ENCODE measurements around the gene ABCA12.

ABCA12 gene

DNA sequence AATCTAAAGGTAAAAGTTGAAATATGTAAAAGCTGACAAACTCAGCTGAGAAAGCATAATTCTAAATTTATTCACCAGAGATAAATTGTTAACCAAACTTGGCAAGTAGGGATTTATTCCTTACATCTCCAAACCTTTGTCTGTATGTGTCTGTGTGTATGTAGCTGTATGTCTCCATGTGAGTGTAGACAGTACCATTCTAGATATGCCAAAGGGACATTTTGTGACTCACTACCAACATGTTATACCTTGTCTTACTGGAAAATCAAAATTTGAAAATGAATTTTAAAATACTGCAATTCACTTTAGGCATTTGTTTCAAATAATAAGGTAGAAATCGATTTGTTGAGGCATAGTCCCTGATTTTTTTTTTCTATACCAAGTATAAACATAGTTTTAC, 102.1 kb downstream of the ABCA12 start:
- no peak for DNase-seq

GRCh38 chr2:215034154-215034553, 104.3 kb downstream of the ABCA12 start:
- no peak for DNase-seq

- no peak for DNase-seq
Observed at GRCh38 chr2:215032153-215032552, 106.3 kb downstream of the ABCA12 start.

DNA sequence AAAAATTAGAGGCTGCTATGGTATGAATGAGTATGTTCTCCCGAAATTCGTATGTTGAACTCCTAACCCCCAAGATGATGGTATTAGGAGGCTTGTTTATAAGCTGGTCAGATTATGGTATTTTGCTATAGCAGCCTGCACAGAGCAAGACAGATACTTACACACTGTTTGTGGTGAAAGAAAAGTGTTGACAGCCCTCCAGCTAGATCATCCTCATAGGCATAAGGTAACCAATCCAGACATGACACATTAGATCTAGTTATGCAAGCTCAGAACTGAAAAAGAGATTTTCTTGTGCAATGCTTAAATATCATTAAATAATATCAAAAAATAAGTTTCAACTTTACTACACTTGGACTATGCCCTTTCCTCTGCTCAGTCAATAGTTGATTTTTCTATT, 107.1 kb downstream of the ABCA12 start:
- no peak for DNase-seq

- DNase-seq: no peak
Observed at GRCh38 chr2:215029936-215030335, 108.5 kb downstream of the ABCA12 start.

DNA sequence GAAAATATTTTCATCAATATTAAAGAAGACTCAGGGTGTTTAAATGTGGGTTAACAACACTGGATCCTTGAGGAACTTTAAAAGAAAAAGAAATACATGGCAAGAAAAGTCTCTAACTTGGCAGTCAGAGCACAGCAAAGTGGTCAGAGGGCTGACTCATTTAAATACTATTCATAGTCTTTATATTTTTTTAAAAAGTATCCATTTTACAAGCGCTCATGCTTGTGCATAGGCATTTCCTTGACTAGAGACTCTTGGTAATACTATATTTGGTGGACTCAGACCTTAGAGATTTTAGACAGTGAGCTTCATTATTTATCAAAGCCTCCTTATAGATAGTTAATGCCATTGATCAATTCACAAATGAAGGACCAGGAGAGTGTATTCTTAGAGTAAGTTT, 110.2 kb downstream of the ABCA12 start:
- no peak for DNase-seq

DNA sequence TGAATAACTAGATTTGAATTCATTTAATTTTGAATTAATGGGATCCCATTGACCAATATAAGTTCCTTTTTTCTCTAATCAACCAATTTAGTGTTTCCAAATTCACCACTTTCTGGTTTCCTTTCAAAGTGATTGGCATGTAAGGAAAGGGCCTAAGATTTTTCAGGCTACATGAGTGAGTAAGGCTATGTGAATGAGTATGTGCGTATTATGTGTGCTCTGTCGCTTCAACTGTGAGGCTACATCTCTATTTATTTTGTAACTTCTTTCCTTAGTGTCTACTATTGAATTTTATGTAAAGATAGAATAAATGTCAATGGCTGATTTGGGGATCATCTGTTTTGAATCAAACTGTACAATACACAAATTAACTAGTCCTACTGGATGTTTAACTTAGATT, 110.6 kb downstream of the ABCA12 start:
- DNase-seq: no peak

GRCh38 chr2:215022910-215023309, 115.5 kb downstream of the ABCA12 start:
- no peak for DNase-seq

GRCh38 chr2:215022418-215022817, 116.0 kb downstream of the ABCA12 start:
- no peak for DNase-seq

DNA sequence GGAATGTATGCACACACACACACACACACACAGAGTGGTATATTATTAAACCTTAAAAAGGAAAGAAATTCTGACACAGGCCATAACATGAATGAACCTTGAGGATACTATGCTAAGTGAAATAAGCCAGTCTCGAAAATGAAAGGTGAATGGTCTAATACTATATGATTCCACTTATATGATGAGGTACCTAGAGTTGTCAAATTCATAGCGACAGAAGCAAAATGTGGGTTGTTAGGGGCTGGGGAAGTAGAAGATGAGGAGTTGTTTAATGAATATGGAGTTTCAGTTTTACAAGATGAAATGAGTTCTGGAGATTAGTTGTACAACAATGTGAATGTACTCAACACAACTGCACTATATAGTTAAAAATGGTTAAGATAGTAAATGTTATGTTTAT, 118.1 kb downstream of the ABCA12 start:
- no peak for DNase-seq

- DNase-seq: no peak
Observed at GRCh38 chr2:215019521-215020145, 118.8 kb downstream of the ABCA12 start.

- no peak for DNase-seq
Observed at GRCh38 chr2:215019085-215019484, 119.3 kb downstream of the ABCA12 start.

GRCh38 chr2:215015421-215015820, 123.0 kb downstream of the ABCA12 start:
- no peak for DNase-seq

GRCh38 chr2:215010390-215010789, 128.0 kb downstream of the ABCA12 start:
- no peak for DNase-seq

GRCh38 chr2:215003001-215003400, 135.4 kb downstream of the ABCA12 start:
- no peak for DNase-seq

- DNase-seq: no peak
Observed at GRCh38 chr2:215002500-215002899, 135.9 kb downstream of the ABCA12 start.

DNA sequence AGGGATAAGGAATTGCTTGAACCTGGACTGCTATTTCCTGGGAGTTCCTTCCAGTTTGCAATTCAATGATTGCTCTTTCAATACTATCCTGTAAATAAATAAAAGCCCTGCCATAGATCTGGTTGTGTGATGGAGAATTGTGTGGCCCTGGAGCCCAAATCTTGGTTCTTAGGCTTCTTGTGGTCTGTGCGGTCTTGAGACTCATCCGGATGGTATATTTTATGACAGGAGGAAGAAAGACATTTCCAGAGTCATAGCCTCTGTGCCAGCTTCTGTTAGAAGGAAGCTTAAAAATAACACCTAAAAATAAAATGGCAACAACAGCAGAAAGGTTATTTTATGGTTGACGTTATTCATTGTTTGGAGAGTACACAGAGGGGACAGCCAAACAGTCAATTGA, 137.7 kb downstream of the ABCA12 start:
- DNase-seq: no peak

DNA sequence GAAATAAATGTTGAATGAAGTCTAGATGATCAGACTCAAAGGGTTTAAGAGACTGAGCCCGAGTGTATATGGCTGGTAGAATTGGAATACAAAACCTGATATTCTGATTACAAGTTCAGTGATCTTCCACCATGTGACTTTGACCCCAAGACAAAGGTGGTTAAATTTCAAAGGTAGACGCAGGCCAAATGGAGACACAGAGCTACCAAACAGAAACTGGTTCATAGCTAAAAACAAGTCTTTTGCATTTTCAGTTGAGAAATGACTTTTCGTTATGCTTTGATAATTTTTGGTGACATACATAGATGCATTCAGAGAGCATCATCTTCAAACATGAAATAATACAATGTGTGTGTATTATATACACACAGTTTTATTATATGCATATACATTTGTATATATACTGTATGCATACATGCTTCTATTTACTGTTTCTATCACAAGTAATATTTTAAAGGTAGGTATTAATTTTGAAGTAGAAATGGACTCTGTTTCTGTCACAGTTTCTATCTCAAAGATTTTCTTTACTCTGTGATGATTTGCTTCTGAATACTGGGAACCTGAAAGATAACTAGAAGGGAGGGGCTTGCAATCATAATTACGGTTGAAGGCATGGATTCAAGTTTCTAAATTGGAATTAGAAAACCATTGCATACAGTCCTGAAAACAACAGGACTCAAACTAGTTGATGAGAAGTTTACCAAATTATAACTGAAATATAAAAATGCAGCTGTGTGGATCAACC, 142.3 kb downstream of the ABCA12 start:
- no peak for DNase-seq

DNA sequence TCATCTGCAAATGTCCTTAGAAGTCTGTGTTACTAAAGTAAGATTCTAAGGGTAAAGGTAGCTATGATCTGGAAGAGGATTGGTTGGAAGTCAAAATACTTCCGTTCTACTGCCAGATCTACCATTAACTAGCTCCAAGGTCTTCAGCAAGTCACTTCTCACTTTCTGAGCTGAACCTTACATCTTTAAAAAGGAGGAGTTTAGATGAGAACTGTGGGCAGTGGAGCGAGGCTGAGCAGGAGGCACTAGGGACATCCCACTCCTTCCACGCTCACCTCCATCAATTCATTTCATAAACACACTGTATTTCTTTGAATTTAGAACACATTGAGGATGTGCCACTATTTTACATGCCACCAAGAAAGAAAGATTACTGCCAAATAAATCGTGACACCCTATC, 143.0 kb downstream of the ABCA12 start:
- DNase-seq: no peak

- no peak for DNase-seq
Observed at GRCh38 chr2:214992911-214993310, 145.5 kb downstream of the ABCA12 start.

DNA sequence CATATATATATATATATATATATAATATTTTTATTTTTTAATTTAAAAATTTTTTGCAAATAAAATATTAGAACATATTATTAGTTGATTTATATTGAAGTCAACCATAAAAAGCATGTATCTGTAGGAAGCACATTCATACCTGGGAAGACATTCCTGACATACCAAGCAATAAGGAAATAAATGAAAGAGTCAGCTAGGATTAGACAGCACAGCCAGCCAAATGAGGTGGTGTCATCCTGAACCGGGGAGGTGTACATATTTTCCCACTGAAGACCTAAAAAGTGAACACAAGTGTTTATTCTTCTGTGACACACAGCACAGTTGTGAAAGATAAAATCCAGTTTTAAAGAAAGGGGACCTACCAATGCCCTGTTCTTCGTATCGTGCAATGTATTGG, 149.2 kb downstream of the ABCA12 start:
- no peak for DNase-seq

DNA sequence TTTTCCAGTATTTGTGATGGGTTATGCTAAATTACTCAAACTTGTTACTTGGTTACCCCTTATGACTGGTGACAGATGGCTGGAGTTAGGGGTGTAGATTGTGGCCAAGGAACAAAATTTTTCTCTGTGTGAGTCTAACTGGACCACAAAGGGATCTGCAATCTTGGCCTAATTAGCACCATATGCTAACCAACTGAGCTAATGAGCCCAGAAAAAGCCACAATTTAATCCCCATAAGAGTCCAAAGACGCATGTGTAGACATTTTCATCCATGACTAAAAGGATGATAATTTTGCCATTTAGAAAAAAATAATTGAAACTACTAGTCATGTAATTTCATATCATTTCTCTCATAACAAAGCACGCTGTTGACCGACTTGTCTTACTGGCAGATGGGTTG, 151.2 kb downstream of the ABCA12 start:
- DNase-seq: no peak

GRCh38 chr2:214985619-214986018, 152.8 kb downstream of the ABCA12 start:
- no peak for DNase-seq

DNA sequence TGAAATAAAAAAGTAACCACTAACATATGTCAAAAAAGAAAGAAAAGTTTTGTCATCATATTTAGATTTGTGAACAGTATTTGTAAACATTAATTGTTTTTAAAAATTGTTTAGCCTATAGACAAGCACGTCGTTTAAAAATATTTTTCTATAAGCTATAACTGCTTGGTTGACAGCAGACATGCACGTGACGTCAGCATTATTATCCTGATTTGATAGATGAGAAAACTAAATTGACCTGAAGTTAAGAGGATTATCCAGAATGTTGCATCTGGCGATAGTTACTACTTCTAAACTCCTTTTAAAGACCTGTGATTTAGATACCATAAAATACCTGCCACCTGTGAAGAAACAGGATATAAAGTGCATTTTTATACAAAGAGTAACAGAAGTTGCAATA, 172.0 kb downstream of the ABCA12 start:
- DNase-seq: no peak

DNA sequence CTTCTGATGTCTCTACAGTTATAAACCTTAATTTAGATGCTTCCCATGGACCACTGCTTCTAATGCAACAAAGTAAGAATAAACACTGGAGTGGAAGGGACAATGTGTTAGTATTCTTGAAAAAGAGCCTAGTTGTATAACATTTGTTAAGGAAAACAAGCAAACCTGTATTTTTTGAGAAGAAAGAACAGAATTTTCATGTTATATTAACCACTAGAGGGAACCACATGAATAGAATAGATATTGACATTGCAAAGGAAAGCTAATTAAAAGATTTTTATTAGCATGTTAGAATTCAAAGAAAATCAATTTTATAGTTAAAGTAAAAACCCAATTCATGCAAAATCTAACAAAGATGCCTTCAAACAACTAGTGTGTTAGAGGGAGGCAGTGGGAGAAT, 177.7 kb downstream of the ABCA12 start:
- no peak for DNase-seq

Measured in activated gamma-delta T cell treated with Interleukin-2 at 50 U/mL for 16 hours (primary cell).